HG02642 (cell line): Measurements from ENCODE around the gene HOXC10.

Experiments
- ATAC-seq: cut with Tn5 transposase; IDR thresholded peaks from one replicate; pipeline ENCODE4 v1.9.1; 2021; ENCODE audit warnings: mild to moderate bottlenecking; ENCODE audit not compliant: unreplicated experiment, poor library complexity

Gene HOXC10

GRCh38 chr12:54011665-54012532 lies 27.0 kb downstream of the HOXC10 start:
- ATAC-seq, result no peak

GRCh38 chr12:54012631-54013409 lies 27.9 kb downstream of the HOXC10 start:
- no peak for ATAC-seq

GRCh38 chr12:54014377-54015017 lies 29.6 kb downstream of the HOXC10 start:
- ATAC-seq, result no peak

- no peak for ATAC-seq
These were observed 30.3 kb downstream of the HOXC10 start for GRCh38 chr12:54015018-54015931.

- no peak for ATAC-seq
These were observed 31.1 kb downstream of the HOXC10 start for GRCh38 chr12:54016051-54016450.

- ATAC-seq, result no peak
These were observed 31.6 kb downstream of the HOXC10 start for GRCh38 chr12:54016478-54016964.

GRCh38 chr12:54017027-54017788 lies 32.3 kb downstream of the HOXC10 start:
- ATAC-seq, result peak; percentile 30

- peak; percentile 83 for ATAC-seq
These were observed 33.0 kb downstream of the HOXC10 start for GRCh38 chr12:54017878-54018467.

GRCh38 chr12:54018468-54018984 lies 33.6 kb downstream of the HOXC10 start:
- no peak for ATAC-seq

- ATAC-seq, result no peak
These were observed 34.3 kb downstream of the HOXC10 start for GRCh38 chr12:54019091-54019811.

GRCh38 chr12:54019924-54020590 lies 35.1 kb downstream of the HOXC10 start:
- no peak for ATAC-seq

GRCh38 chr12:54020591-54021405 lies 35.9 kb downstream of the HOXC10 start:
- ATAC-seq, result no peak

GRCh38 chr12:54021432-54022013 lies 36.6 kb downstream of the HOXC10 start:
- no peak for ATAC-seq

GRCh38 chr12:54022960-54023884 lies 38.3 kb downstream of the HOXC10 start:
- ATAC-seq, result no peak

- ATAC-seq, result no peak
These were observed 39.2 kb downstream of the HOXC10 start for GRCh38 chr12:54024127-54024526.
